Kasumi-1 (cell line): ENCODE data around the gene GXYLT2.
A peak's percentile ranks its signal among the peaks of the same experiment; 100 is the strongest.
"Not testable (repeated sequence)": the region's sequence is repeated elsewhere in the genome, so short reads cannot be mapped to it uniquely, and the experiment has no call there.

ENCODE experiments used
- DNase-seq, 2 experiments: peaks; one replicate each; lab custom pipeline; 2025; lab: John Stamatoyannopoulos, UW

The GXYLT2 gene

DNA sequence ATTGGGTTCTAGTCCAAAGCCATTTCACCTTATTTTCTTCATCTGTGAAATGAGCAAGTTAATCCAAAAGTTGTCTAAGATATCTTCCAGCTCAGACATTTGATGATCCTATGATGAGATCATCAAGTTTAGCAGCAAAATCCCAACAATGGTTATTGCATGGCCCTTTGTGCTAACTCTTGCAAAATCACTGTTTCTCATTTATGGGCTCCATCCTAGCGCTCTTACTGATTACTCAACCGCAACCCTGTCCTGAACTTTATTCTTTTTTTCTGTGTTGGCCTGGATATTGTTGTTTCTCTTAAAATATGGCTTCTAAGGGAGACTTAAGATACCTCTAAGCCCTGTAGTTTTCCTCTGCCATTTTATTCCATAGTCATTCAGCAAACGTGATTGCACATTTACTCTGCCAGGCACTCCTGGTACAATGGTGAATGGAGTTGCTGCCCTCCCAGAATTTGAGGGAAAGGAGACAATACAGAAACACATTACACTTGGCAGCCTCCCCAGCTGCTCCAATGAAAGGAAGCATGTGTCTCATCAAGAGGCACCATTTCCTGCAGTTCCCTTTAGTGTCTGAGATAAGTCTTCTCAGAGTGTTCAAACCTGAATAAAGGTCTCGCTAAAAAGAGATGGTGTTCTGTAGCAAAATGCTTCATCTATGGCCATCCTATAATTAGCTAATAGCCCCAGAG lies 4.4 kb downstream of the GXYLT2 start:
- DNase-seq, result peak; percentile 37 to 42

DNA sequence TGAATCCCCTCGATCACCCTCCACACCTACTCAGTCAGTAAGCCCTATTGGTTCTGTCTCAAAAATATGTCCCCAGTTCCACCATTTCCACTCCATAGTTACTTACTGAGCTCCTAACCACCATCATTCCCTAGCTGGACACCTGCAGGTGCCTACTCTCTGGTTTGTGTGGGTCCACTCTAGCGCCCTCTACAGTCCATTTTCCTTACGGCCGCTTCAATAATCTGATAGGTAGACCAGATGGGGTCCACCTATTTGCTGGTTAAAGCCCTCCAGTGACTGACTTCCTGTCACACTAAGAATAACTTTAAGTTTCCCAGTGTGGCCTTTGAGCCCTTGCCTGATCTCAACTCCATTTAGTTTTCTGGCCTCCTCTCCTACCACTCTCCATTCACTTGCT lies 5.0 kb downstream of the GXYLT2 start:
- DNase-seq, result no peak

GRCh38 chr3:72894976-72895552 lies 7.2 kb downstream of the GXYLT2 start:
- DNase-seq, result peak; percentile 56 to 63

- no peak for DNase-seq
These were observed 9.3 kb downstream of the GXYLT2 start for GRCh38 chr3:72896996-72897757.

- DNase-seq, result no peak
These were observed 9.8 kb downstream of the GXYLT2 start for GRCh38 chr3:72897758-72898007.

DNA sequence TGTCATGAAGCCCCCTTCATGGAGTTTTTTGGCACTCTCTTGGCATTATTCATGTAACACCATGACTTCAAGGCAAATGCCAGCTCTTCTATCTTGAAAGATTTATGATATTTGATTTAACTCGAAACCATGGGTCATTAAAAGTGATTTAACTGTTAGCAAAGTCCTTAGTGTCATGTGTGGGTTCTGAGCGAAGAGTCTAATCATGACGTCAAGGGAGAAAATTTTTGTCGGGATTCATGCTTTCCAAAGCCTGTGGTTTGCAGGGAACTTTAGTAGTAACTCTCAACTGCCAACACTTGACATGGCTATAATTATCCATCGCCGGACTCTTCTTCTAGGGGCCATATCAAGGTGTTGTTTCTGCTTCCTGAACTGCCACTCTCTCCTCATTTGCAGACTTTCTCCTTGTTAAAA lies 11.5 kb downstream of the GXYLT2 start:
- DNase-seq, result no peak

GRCh38 chr3:72900048-72900447 lies 12.2 kb downstream of the GXYLT2 start:
- DNase-seq, result no peak

- DNase-seq, result no peak
These were observed 14.0 kb downstream of the GXYLT2 start for GRCh38 chr3:72901840-72902239.

DNA sequence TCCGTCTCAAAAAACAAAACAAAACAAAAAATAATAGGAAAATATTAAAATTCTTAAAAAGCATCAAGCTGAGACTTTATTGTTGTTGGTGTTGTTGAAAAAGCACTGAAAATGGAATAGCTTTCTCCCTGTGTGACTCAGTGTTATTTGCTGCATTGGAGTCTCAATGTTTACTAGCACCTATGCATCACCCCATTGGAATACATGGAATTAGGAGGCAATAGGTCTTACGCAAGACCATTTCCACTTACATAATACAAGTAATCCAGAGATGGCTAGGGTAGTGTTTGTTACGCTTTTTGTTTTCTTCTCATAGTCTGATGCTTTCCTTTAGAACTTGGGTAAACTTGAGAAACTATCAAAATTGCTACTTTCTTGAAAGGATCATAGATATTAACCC lies 15.2 kb downstream of the GXYLT2 start:
- DNase-seq, result no peak

DNA sequence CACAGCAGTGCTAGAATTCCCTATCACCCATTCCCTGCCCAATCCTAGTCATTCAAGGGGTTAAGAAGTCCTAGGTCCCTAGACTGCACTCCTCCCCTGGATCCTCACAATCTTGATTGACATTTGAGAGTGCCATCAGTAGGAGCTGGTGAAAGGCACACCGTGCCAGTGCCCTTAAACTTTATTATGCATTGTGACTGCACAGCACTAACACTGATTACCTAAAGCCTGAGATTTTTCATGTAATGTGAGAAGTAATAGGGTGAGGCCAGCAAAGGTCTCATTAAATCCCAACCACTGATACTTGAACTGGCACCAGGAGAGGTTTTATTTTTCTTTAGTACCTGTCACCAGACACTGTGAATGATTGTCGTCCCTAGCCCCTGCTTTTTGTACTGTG lies 16.3 kb downstream of the GXYLT2 start:
- DNase-seq, result no peak

DNA sequence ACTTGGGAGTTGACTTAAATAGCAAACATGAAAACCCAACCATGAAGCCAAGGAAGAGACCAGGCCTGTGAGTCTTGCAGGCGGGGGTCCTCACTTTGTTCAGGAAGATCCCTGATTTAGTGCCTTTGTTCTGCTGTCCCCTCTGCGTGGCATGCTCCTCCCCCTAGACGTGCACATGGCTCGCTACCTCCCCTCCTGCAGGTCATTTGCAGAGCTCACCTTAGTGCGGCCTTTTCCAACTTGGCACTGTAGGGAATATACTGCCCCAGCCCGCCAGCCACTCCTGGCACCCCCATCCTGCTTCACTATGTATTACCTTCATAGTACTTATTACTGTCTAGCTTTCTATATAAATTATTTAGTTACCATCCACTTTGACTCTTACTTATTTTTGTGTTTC lies 18.3 kb downstream of the GXYLT2 start:
- no peak for DNase-seq

- DNase-seq, result no peak
These were observed 19.4 kb downstream of the GXYLT2 start for GRCh38 chr3:72907131-72907711.

- DNase-seq, result no peak
These were observed 20.1 kb downstream of the GXYLT2 start for GRCh38 chr3:72907731-72908620.

DNA sequence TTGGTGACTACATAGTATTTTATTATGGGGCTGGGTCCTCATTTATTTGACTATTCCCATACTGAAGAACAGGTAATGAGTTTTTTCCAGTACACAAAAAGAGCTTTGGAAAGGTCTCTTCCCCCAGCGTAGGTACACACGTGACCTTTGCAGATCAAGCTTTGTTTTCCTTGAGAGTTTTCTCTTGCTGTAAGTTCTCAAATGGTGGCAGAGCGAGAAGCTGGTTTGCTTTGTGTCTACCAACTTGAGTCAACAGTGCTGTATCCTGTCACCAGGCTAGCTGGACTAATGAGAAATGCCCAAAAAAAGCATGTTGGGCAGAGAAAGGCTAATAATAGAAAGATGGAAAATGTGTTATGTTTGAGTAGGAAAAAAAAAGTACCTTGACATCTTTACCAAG lies 21.7 kb downstream of the GXYLT2 start:
- DNase-seq, result no peak

DNA sequence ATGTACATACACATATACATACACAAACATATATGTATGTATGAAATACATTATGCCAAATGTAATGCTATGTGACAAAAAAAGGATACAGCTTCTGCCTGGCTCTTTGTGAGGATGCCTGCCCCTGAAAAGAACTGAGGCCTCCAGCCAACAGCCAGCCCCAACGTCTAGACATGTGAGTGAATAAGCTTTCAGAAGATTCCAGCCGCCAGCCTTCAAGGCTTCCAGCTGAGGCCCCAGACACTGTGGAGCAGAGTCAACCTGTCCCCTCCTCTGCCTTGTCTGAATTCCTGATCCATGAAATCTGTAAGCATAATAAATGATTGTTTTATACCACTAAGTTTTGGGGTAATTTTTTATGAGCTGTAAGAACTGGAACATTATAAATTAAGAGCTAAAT lies 24.7 kb downstream of the GXYLT2 start:
- DNase-seq, result no peak

DNA sequence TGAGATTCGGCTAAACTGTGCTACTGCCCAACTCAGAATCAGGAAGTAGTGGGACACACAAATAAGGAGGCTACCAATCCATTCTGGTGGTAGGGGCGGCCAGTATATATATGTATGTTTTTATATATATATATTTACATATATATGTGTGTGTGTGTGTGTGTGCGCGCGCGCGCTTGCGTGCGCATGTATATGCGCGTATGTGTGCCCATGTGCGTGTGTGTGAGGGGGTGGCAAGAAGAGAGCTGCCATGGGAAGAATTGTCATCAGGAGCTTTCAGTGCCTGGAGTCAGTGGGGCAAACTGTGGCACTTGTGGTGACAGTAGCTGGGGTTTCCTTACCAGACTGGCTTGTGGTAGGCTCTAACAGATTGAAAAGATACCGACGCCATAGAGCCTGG lies 26.5 kb downstream of the GXYLT2 start:
- no peak for DNase-seq

GRCh38 chr3:72916250-72916649 lies 28.4 kb downstream of the GXYLT2 start:
- no peak for DNase-seq

DNA sequence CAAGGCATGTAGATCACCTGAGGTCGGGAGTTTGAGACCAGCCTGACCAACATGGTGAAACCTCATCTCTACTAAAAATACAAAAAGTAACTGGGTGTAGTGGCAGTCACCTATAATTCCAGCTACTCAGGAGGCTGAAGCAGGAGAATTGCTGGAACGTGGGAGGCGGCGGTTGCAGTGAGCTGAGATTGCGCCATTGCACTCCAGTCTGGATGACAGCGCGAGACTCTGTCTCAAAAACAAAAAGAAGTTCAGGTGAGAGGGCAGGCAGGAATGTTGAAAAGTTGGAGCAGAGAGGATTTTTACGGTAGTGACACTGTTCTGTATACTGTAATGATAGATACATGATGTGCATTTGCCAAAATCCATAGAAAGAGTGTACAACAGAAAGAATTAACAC lies 31.7 kb downstream of the GXYLT2 start:
- DNase-seq, result no peak

GRCh38 chr3:72924055-72924454 lies 36.2 kb downstream of the GXYLT2 start:
- DNase-seq, result no peak

DNA sequence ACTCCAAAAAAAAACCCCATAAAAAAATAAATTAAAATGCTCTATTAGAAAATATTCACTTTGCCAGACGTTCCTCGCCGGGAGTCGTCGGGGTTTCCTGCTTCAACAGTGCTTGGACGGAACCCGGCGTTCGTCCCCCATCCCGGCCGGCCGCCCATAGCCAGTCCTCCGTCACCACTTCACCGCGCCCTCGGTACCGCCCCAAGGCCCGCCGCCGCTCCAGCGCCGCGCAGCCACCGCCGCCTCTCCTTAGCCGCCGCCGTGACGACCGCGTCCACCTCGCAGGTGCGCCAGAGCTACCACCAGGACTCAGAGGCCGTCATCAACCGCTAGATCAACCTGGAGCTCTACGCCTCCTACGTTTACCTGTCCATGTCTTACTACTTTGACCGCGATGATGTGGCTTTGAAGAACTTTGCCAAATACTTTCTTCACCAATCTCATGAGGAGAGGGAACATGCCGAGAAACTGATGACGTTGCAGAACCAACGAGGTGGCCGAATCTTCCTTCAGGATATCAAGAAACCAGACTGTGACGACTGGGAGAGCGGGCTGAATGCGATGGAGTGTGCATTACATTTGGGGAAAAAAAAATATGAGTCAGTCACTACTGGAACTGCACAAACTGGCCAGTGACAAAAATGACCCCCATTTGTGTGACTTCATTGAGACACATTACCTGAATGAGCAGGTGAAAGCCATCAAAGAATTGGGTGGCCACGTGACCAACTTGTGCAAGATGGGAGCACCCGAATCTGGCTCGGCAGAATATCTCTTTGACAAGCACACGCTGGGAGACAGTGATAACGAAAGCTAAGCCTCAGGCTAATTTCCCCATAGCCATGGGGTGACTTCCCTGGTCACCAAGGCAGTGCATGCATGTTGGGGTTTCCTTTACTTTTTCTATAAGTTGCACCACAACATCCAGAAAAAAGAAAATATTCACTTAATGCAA lies 41.2 kb downstream of the GXYLT2 start:
- DNase-seq, result not testable (repeated sequence)

- no peak for DNase-seq
These were observed 42.9 kb downstream of the GXYLT2 start for GRCh38 chr3:72930754-72931153.
